Upper lobe of left lung (tissue), 4 donors: ENCODE data around the gene RPL7A.

ENCODE experiments used
- POLR2A ChIP-seq, 4 donors: fragments of 450-650 bp; IDR thresholded peaks; one replicate each; pipeline ENCODE4 v1.5.1; 2016 to 2017; ENCODE audit warnings: antibody characterized with exemption in 4 of 4, mild to moderate bottlenecking in 2 of 4
- POLR2AphosphoS5 ChIP-seq, 2 donors: sonication (generic); formaldehyde crosslinking; IDR thresholded peaks; one replicate each; pipeline ENCODE4 v1.5.1; 2017; ENCODE audit warnings: antibody characterized with exemption in 2 of 2
- TF ChIP-seq, protein P1 (sequence below), 6 experiments: fragments of 450-650 bp in 4 of 6; fragments of 200-600 bp in 2 of 6; sonication (generic) in 2 of 6; IDR thresholded peaks; one replicate each; pipeline ENCODE4 v1.5.1; 2016 to 2019; ENCODE audit warnings: antibody characterized with exemption in 6 of 6

DNA sequence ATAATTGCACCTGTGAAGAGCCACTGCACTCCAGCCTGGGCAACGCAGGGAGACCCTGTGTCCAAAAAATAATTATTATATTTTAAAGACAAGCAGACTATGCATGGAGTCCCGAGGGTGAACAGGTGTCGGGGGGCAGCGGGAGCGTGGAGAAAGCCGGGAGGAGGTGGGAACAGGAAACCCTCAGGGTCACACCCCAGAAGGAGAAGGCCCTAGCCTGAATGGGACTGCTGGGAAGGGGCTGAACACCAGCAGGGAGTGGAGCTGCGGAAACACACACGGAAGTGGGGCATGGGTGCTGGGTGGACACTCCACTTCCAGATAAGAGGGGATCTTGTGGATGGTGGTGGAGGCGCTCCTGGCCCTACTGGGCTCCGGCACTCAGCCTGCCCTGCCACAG, 24.8 kb upstream of the RPL7A start:
- TF ChIP-seq, protein P1, sequence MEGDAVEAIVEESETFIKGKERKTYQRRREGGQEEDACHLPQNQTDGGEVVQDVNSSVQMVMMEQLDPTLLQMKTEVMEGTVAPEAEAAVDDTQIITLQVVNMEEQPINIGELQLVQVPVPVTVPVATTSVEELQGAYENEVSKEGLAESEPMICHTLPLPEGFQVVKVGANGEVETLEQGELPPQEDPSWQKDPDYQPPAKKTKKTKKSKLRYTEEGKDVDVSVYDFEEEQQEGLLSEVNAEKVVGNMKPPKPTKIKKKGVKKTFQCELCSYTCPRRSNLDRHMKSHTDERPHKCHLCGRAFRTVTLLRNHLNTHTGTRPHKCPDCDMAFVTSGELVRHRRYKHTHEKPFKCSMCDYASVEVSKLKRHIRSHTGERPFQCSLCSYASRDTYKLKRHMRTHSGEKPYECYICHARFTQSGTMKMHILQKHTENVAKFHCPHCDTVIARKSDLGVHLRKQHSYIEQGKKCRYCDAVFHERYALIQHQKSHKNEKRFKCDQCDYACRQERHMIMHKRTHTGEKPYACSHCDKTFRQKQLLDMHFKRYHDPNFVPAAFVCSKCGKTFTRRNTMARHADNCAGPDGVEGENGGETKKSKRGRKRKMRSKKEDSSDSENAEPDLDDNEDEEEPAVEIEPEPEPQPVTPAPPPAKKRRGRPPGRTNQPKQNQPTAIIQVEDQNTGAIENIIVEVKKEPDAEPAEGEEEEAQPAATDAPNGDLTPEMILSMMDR (IDR thresholded peaks at IDR 0.05) = no peak
- TF ChIP-seq POLR2A (IDR thresholded peaks at IDR 0.05) (no peak), POLR2AphosphoS5 (IDR thresholded peaks at IDR 0.05) (no peak)
